Measurements from ENCODE around the gene DSG3.

DNA sequence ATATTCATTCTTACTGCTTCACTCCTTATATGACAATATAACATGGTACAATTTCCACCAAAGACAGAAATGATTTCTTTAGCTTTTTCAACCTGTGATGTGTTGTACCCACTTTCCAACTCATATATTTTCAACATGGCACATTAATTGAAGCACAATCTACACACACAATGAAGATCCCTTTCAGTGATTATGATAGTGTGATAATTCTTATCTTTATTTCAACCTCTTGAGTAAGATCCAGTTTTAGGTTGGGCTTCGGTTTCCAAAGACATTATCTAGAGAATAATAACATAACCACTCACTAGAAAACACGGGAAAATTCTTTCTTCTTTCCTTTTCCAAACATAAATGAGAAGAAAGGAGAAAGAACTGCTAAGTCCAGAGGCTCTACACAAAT is 3.4 kb upstream of the DSG3 start:
- TF ChIP-seq EP300 (IDR thresholded peaks at IDR 0.05; ENCODE audit: borderline replicate concordance) = no peak
- TF ChIP-seq CEBPB (IDR thresholded peaks at IDR 0.05) = no peak
- no peak for TF ChIP-seq RAD21 (IDR thresholded peaks at IDR 0.05; ENCODE audit: low read depth)
- TF ChIP-seq, protein P1, sequence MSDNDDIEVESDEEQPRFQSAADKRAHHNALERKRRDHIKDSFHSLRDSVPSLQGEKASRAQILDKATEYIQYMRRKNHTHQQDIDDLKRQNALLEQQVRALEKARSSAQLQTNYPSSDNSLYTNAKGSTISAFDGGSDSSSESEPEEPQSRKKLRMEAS (IDR thresholded peaks at IDR 0.05) = no peak
- TF ChIP-seq EGR1 (IDR thresholded peaks at IDR 0.05) = no peak
- TF ChIP-seq, protein P2, sequence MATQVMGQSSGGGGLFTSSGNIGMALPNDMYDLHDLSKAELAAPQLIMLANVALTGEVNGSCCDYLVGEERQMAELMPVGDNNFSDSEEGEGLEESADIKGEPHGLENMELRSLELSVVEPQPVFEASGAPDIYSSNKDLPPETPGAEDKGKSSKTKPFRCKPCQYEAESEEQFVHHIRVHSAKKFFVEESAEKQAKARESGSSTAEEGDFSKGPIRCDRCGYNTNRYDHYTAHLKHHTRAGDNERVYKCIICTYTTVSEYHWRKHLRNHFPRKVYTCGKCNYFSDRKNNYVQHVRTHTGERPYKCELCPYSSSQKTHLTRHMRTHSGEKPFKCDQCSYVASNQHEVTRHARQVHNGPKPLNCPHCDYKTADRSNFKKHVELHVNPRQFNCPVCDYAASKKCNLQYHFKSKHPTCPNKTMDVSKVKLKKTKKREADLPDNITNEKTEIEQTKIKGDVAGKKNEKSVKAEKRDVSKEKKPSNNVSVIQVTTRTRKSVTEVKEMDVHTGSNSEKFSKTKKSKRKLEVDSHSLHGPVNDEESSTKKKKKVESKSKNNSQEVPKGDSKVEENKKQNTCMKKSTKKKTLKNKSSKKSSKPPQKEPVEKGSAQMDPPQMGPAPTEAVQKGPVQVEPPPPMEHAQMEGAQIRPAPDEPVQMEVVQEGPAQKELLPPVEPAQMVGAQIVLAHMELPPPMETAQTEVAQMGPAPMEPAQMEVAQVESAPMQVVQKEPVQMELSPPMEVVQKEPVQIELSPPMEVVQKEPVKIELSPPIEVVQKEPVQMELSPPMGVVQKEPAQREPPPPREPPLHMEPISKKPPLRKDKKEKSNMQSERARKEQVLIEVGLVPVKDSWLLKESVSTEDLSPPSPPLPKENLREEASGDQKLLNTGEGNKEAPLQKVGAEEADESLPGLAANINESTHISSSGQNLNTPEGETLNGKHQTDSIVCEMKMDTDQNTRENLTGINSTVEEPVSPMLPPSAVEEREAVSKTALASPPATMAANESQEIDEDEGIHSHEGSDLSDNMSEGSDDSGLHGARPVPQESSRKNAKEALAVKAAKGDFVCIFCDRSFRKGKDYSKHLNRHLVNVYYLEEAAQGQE (IDR thresholded peaks at IDR 0.05; ENCODE audit: low read depth) = no peak
- no peak for TF ChIP-seq TAF1 (IDR thresholded peaks at IDR 0.05; ENCODE audit: low read depth)
- TF ChIP-seq NFIC (IDR thresholded peaks at IDR 0.05) = no peak
- TF ChIP-seq ZBTB7A (IDR thresholded peaks at IDR 0.05; ENCODE audit: low read depth) = no peak
- no peak for TF ChIP-seq TEAD4 (IDR thresholded peaks at IDR 0.05)
- TF ChIP-seq CREB1 (IDR thresholded peaks at IDR 0.05; ENCODE audit: low read depth) = no peak
